Stimulated activated CD4-positive, alpha-beta T cell treated with anti-CD3 and anti-CD28 coated beads, TNF-alpha, amount 100 ng/mL, for 1 hour (primary cell): ENCODE data around the gene RBFOX2.

Experiments
- DNase-seq, 3 donors: peaks; one replicate each; pipeline ENCODE4 v3.0.0-alpha.2; 2020; ENCODE audit warnings: low read depth in 3 of 3, low spot score in 1 of 3

The RBFOX2 gene

GRCh38 chr22:35903571-35904335, 124.9 kb downstream of the RBFOX2 start:
- no peak for DNase-seq

DNA sequence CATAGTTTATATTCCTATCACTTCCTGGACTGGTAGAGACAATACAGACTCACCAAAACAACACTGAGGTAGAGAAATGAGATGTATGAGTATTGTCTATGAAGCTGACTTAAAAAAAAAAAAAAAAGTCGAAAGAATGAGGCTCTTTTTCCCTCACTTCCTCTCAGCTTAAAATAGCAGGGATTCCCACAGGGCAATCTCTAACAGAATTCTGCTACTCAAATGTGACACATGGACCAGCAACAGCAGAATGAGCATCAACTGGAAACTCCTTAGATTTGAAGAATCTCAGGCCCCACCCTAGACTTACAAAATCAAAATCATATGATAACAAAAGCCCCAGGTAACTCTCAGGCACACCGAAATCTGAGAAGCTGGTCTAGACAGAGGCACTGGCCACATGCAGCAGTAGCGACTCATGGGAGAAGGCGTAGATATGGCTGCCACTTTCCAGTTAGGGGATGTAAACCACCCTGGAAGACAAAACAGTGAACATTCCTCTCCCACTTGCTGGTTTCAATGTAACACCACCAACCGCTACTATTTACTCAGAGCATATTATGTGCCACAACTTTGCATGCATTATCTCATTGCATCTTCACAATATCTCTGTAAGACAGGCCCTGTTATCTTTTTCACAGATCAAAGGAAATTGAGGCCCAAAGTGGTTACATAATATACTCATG, 128.0 kb downstream of the RBFOX2 start:
- no peak for DNase-seq

GRCh38 chr22:35899736-35900135, 128.9 kb downstream of the RBFOX2 start:
- DNase-seq, result no peak

DNA sequence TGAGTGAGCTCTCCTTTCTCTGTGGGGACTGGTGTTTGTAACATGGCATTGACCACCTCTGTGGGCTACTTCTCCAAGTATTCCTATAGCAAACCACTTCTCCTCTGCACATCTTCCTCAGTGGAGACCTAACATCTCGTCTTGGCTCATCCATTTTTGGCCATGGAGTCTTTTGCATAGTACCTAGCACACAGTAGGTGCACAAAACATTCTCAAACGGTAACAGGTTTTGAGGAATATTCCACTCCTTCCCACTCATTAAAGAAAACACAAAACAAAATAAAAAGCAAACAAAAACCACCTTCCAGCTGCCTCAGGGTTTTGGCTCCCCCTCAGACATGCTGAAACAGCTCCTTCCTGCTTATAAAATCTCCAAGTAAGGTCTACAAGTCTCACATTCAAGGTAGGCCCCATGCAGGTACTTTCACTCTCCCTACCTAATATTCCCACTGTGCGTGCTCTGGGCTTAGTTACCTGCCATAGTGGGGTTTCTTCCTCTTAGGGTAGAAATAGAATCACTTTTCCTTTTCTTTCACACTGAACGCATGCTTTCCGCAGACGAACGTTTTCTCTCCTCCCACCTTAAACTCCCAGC, 132.4 kb downstream of the RBFOX2 start:
- DNase-seq, result no peak

DNA sequence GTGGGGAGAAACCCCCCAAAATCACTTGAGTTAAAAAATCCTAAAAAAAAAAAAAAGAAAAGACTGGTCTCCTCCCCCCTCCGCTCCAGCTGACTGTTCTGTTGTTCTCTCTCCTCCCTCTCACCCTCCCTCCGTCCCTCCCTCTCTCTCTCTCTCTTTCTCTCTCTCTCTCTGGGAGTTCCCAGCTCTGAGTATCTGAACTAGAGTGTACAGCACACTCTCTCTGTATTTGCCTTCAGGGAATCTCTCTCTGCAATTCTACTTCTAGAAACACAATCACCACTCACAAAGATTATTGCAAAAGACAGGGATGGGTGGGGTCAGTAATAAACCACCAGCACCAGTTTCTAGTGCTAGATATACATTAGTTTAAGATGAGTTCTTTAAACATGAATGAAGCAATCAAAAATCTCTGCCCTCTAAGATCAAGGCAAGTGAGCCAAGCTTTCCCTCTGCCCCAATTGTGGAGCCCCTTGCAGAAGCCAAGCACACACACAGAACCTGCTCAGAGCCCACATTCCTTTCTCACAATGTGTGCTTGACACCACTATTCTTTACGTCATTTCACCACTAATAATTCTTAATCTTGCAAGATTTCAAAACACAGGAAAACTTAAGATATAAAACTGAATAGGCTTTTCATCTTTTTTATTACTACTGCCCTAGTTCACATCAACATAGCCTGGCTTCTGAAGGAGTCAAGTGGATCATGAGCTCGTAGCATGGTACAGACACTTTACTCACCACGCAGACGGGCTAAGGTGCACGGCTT, 133.5 kb downstream of the RBFOX2 start:
- DNase-seq, result no peak

GRCh38 chr22:35894464-35894878, 134.2 kb downstream of the RBFOX2 start:
- DNase-seq, result no peak

GRCh38 chr22:35893698-35894097, 134.9 kb downstream of the RBFOX2 start:
- DNase-seq, result no peak

DNA sequence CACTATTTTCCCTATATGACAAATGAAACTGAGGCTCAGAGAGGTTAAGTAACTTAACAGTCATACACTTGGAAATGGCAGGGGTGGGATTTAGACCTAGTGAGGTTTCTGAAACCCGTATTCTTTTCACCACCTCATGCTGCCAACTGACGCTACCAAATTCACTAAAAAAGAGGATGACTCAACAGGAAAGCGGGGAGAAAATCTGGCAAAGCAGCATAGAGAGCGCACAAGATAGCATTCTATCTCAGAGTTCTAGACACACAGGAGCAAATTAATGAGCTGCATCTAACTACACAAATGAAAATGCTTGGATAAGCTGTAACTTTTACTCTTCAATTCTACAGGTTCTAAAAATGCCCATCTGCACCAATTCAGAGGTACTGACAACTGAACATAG, 136.4 kb downstream of the RBFOX2 start:
- DNase-seq, result no peak

DNA sequence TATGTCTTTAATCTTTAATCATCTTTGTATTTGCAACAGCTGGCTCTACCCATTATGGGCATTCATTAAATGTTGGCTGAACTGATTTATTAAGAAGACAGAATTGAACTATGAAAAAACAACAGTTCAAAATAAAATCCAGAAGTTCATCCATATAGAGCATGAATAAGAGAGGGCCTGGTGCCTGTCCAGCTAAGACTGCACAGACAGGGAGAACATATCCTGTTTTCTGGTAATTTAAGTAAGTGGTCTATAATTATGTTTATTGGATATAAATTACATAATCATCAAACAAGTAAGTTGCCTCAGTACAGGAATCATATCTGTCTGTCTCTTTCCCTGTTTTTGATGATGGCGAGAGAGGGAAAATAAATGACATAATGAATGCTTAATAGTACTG, 137.2 kb downstream of the RBFOX2 start:
- DNase-seq, result no peak

DNA sequence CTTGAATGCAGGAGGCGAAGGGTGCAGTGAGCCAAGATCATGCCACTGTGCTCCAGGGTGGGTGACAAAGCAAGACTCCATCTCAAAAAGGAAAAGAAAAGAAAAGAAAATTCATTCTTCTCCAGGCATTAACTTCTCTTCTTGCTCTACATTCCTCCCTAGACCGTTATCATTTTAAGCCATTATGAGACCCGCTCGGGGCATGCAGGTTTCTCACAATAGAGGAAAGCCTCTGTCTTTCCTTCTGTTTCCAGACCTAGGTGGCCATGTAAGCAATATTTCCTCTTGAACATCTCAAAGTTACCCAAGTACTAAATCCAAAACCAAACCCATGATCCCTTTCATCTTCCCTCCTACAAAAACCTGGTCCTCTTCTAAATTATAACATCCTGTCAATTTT, 139.6 kb downstream of the RBFOX2 start:
- DNase-seq, result no peak

- no peak for DNase-seq
These were observed 140.3 kb downstream of the RBFOX2 start for GRCh38 chr22:35888181-35888870.

DNA sequence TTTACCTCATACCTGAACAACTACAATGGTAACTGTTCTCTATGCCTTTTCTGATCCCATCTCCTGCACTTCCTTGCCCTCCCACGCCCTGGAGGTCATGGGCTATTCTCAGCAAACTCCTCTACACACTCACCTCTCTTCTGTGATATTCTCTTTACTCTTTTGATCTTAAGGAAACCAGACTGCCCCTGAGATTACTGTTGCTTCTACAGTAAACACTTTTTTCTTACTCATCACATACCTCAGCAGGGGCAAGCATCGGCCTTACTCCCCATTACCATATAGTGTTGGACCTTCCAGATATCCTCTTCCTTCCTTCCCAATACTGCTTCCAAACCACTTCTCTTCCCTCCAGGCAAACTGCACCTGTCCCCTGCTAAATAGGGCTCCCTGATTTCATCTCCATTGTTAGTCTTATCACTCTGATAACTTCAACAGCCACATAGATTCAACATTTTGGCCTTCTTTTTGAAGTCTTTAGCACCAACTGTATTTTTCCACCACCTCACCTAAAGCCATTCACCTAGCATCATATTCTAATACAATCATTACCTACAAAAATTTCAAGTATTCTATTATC, 141.2 kb downstream of the RBFOX2 start:
- DNase-seq, result no peak

DNA sequence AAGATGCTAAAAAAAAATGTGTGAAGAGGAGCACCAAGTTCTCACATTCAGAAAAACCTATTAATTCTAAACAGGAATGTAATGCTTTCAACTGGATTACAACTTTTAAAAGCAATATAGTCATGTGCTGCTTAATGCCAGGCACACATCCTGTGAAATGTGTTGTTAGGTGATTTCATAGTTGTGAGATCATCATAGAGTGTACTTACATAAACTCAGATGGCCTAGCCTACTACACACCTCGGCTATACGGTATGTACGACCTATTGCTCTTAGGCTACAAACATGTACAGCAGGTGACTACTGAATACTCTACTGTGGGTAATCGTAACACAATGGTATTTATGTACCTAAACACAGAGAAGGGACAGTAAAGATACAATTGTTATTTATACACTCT, 142.3 kb downstream of the RBFOX2 start:
- DNase-seq, result no peak

GRCh38 chr22:35884529-35884928, 144.1 kb downstream of the RBFOX2 start:
- DNase-seq, result no peak

DNA sequence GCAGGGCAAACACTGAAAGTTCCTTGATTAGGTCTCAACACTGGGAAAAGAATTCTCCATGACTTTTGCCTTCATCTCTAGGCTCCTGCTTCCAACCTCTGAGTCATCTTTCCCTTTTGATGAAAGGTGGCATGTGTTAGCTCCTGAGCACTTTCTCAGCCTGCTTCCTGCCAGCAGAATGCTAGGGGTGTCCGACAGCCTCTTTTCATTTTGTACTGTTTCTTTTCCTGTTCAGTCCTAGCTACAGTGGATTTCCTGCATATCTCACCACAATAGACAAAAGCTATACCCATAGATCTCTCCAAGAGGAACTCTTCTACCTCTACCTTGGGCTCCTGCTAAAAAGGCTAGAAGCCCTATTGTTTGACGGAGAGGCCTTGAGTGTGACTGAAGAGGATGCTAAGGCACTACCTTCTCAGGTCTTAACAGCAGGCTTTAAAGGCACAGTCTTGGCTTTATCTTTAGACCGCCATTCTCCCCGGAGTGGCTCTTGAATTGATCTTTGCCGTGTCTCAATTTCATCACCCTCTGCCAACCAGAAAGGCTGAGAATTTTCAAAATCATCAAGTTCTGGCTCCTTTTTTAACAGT, 145.5 kb downstream of the RBFOX2 start:
- DNase-seq, result no peak

DNA sequence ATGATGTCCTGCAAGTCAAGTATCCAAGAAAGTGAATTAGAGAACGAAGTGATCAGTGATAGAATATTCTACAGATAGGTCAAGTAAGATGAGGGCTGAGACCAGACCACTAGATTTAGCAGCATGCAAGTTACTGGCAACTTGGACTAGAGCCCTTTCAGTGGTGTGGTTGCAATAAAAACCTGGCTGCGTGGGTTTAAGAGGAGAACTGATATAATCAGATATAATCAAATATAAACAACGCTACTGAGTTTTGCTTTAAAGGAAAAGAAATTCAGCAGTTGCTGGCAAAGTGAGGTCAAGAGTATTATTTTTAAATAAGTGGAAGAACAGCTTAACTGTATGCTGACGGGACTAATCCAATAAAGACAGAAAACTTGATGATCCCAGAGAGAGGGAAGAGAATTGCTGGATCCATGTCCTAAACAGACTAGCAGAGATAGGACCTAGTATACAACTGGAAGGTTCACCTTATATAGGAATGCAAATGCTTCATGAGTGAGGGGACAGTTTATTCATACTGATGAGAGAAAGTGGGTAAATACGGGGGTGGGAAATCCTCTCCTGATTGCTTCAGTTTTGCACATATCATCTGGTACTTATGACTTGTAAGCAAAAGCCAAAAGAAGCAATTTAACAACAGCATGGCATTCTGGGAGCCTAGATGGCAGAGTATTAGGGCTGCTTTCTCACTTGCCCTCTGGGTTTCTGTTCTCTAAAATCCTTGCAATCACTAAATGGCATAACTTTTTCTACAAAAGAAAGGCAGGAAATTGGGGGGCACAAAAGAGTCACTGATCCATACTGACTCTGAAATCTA, 146.2 kb downstream of the RBFOX2 start:
- no peak for DNase-seq

DNA sequence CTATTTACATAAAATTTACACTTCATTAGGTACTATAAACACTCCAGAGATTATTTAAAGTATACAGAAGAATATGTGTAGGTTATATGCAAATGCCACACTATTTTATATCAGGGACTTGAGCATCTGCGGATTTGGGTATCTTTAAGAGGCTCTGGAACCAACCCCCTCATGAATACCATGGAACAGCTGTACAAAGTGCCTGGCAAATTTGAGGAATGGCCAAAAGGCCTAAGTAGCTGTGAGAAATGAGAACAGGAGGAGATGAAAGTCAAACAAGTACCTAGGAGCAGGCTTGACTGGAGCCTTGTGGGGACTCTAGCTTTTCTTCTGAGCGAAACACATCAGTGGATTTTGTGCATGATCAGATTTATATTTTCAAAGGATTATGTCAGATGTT, 149.3 kb downstream of the RBFOX2 start:
- DNase-seq, result no peak

- DNase-seq, result no peak
These were observed 155.2 kb downstream of the RBFOX2 start for GRCh38 chr22:35873426-35873825.

- DNase-seq, result no peak
These were observed 156.2 kb downstream of the RBFOX2 start for GRCh38 chr22:35872451-35872850.
